Measurements from ENCODE around the gene NKIRAS1. TPM values are rescaled to one million over a fixed set of nuclear protein-coding genes. Genes with fewer than 3 reads are reported as not detected.

Gene NKIRAS1
- total and polyA plus RNA-seq, 2 experiments from 2014 or later = 9.2 to 9.7 TPM

- TF ChIP-seq ZNF462 (CRISPR knock-in tag; IDR thresholded peaks at IDR 0.05) (no peak), EZH2 (IDR thresholded peaks at IDR 0.05; ENCODE audit: low read depth, unreplicated experiment) (no peak), NANOG (IDR thresholded peaks at IDR 0.05; ENCODE audit: borderline replicate concordance) (no peak), REST (IDR thresholded peaks at IDR 0.05; ENCODE audit: unreplicated experiment) (no peak), ZNF331 (CRISPR knock-in tag; IDR thresholded peaks at IDR 0.05; ENCODE audit: low read depth) (no peak)
Observed at GRCh38 chr3:23960649-23961048, 43.9 kb upstream of the NKIRAS1 start (continued).

All from GM23338 (cell line).